ENCODE data around the gene CES4A.
A peak's percentile ranks its signal among the peaks of the same experiment; 100 is the strongest.

Gene CES4A

GRCh38 chr16:67029254-67030096, 41.1 kb downstream of the CES4A start:
- TF ChIP-seq, protein P1, sequence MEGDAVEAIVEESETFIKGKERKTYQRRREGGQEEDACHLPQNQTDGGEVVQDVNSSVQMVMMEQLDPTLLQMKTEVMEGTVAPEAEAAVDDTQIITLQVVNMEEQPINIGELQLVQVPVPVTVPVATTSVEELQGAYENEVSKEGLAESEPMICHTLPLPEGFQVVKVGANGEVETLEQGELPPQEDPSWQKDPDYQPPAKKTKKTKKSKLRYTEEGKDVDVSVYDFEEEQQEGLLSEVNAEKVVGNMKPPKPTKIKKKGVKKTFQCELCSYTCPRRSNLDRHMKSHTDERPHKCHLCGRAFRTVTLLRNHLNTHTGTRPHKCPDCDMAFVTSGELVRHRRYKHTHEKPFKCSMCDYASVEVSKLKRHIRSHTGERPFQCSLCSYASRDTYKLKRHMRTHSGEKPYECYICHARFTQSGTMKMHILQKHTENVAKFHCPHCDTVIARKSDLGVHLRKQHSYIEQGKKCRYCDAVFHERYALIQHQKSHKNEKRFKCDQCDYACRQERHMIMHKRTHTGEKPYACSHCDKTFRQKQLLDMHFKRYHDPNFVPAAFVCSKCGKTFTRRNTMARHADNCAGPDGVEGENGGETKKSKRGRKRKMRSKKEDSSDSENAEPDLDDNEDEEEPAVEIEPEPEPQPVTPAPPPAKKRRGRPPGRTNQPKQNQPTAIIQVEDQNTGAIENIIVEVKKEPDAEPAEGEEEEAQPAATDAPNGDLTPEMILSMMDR (IDR thresholded peaks at IDR 0.05; ENCODE audit: borderline replicate concordance, insufficient read depth, low read depth, low read length) = no peak
- H3K4me3 ChIP-seq (ENCODE audit: low read depth, low read length) = peak overlapping the region; percentile 74

DNA sequence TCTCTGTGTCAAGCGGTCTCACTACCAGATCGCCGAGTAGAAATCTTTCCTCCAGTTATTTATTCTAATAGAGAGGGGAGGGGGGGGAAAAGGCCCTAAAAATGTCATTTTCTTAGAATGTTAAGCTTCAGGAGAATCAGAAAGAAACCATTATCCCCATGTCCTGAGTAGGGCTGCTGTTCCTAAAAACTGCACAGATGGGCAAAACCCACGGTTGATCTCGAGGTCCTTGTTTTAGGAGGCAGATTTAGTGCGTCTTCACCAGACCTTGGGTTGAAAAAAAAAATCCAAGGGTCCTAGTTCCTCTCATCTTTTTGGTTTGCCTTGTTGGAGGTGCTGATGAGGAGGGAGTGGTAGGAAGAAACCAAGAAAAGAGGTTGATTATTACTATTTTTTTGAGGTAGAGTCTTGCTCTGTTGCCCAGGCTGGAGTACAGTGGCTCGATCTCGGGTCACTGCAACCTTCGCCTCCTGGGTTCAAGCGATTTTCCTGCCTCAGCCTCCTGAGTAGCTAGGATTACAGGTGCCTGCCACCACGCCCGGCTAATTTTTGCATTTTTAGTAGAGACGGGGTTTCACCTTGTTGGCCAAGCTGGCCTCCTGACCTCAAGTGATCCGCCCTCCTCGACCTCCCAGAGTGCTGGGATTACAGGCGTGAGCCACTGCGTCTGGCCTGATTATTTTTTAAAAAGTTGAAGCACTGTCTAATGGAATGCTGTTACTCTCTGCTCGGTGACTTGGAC, 42.0 kb downstream of the CES4A start:
- H3K4me3 ChIP-seq (ENCODE audit: low read depth, low read length) = peak overlapping the region; percentile 74
- TF ChIP-seq, protein P1 (IDR thresholded peaks at IDR 0.05; ENCODE audit: borderline replicate concordance, insufficient read depth, low read depth, low read length) = no peak

- TF ChIP-seq, protein P1 (IDR thresholded peaks at IDR 0.05; ENCODE audit: borderline replicate concordance, insufficient read depth, low read depth, low read length) = no peak
These were observed 46.1 kb downstream of the CES4A start for GRCh38 chr16:67034487-67034886.

GRCh38 chr16:67035364-67035763, 47.0 kb downstream of the CES4A start:
- TF ChIP-seq, protein P1 (IDR thresholded peaks at IDR 0.05; ENCODE audit: borderline replicate concordance, insufficient read depth, low read depth, low read length) = no peak
- no peak overlapping the region for H3K4me3 ChIP-seq (ENCODE audit: low read depth, low read length)

More at GRCh38 chr16:67034487-67034886, 46.1 kb downstream of the CES4A start:
- no peak overlapping the region for H3K4me3 ChIP-seq (ENCODE audit: low read depth, low read length)

DNA sequence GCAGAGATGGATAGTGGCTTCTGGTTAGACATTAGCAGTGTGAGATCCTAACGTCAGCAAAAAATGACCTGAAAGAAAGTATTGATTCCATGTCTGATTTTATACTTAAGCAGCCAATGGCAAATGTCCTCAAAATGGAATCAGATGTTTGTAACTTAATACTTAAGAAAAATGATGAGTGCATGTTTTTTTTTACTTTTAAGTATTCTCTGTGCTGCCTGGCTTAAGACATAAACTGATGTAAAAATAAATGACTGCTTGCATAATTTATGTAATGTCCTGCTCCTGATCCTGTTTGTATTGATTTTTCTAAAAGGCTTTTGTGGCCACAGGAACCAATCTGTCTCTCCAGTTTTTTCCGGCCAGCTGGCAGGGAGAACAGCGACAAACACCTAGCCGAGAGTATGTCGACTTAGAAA, 47.9 kb downstream of the CES4A start:
- no peak overlapping the region for H3K4me3 ChIP-seq (ENCODE audit: low read depth, low read length)
- TF ChIP-seq, protein P1 (IDR thresholded peaks at IDR 0.05; ENCODE audit: borderline replicate concordance, insufficient read depth, low read depth, low read length) = no peak

DNA sequence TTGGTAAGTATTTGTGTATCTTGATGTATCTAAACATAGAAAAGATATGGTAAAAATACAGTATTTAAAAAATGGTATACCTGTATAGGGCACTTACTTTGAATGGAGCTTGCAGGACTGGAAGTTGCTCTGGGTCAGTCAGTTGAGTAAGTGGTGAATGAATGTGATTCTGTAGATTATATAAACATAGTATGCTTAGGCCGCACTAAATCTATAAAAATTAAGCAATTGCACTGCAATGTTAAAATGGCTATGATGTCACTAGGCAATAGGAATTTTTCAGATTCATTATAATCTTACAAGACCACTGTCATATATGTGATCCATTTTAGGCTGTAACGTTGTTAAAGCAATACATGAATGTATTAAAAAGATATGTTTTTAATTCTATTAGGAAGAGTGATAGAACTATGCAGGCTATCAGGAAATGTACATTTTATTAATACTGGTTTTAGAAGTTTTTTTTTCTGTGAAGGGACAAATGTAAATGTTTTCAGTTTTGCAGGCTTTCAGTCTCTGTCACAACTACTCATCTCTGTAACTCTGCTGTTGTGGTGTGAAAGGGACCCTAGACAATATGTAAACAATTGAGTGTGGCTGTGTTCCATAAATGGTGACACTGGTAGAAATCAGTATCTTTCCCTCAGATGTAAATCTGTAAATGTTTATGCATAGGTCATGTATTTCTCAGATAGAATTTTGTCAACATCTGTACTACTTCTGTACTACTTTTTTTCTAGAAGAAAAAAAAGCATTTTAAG, 51.1 kb downstream of the CES4A start:
- TF ChIP-seq, protein P1 (IDR thresholded peaks at IDR 0.05; ENCODE audit: borderline replicate concordance, insufficient read depth, low read depth, low read length) = no peak

More for the DNA sequence above, 51.1 kb downstream of the CES4A start:
- no peak overlapping the region for H3K4me3 ChIP-seq (ENCODE audit: low read depth, low read length)
